Activated T-cell treated with anti-CD3 and anti-CD28 coated beads for 1 hour (primary cell): ENCODE measurements around the gene PACSIN1.

Source experiments
- DNase-seq: peaks from one replicate; pipeline ENCODE4 v3.0.0-alpha.2; 2020; ENCODE audit warnings: low read depth

PACSIN1 gene

GRCh38 chr6:34581561-34581920 lies 115.7 kb downstream of the PACSIN1 start:
- DNase-seq: no peak

GRCh38 chr6:34583461-34583860 lies 117.6 kb downstream of the PACSIN1 start:
- no peak for DNase-seq

- no peak for DNase-seq
Measured at GRCh38 chr6:34583861-34584604, 118.2 kb downstream of the PACSIN1 start.

GRCh38 chr6:34584694-34585093 lies 118.8 kb downstream of the PACSIN1 start:
- DNase-seq: no peak
